ENCODE results near the gene KCNAB1.

Gene KCNAB1

DNA sequence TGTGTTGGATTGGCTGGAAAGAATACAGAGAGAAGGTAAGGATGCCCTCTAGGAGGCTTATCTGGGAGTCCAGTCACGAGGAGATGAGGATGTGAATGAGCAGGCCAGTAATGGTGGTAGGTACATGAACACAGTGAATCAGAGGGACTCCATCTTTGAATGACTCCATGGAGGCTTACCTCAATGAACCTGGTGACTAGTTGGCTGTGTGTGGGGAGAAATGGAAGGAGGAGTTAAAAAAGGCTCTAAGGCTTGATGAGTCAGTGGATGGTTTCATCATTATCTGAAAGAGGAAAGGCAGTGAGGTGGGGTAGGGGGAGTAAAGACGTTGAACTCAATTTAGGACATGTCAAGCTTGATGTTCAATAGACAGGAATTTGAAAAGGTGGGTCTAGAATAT lies 61.1 kb downstream of the KCNAB1 start:
- Histone ChIP-seq H3K9ac (ENCODE audit: low read length) (no peak overlapping the region), H3K27me3 (ENCODE audit: insufficient read depth, low read length) (no peaks in the 10 kb centered on the region; the same call in 1 of the 2 replicates), H3K9me2 (ENCODE audit: low read depth, low read length) (no peaks in the 10 kb centered on the region), H3K27ac (ENCODE audit: low read depth, low read length, poor library complexity, severe bottlenecking) (no peak overlapping the region), H4K20me1 (ENCODE audit: insufficient read depth, low read length) (no peaks in the 10 kb centered on the region), H3K4me3 (ENCODE audit: low read depth, low read length, poor library complexity, severe bottlenecking) (no peak overlapping the region), H3K79me2 (ENCODE audit: insufficient read depth, low read length) (no peaks in the 10 kb centered on the region), H3K36me3 (ENCODE audit: insufficient read depth, low read length) (no peaks in the 10 kb centered on the region), H2AFZ (ENCODE audit: low read length) (no peak overlapping the region), H3K9me3 (ENCODE audit: low read length) (no peaks in the 10 kb centered on the region), H3F3A (ENCODE audit: insufficient read depth, low read length) (no peaks in the 10 kb centered on the region), H3K4me2 (ENCODE audit: low read length) (no peak overlapping the region), H3K4me1 (ENCODE audit: insufficient read depth, low read length, severe bottlenecking) (no peaks in the 10 kb centered on the region)
- TF ChIP-seq, protein P1, sequence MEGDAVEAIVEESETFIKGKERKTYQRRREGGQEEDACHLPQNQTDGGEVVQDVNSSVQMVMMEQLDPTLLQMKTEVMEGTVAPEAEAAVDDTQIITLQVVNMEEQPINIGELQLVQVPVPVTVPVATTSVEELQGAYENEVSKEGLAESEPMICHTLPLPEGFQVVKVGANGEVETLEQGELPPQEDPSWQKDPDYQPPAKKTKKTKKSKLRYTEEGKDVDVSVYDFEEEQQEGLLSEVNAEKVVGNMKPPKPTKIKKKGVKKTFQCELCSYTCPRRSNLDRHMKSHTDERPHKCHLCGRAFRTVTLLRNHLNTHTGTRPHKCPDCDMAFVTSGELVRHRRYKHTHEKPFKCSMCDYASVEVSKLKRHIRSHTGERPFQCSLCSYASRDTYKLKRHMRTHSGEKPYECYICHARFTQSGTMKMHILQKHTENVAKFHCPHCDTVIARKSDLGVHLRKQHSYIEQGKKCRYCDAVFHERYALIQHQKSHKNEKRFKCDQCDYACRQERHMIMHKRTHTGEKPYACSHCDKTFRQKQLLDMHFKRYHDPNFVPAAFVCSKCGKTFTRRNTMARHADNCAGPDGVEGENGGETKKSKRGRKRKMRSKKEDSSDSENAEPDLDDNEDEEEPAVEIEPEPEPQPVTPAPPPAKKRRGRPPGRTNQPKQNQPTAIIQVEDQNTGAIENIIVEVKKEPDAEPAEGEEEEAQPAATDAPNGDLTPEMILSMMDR (IDR thresholded peaks at IDR 0.05; ENCODE audit: low read length) = no peak
- no peak for TF ChIP-seq EZH2 (IDR thresholded peaks at IDR 0.05; ENCODE audit: borderline replicate concordance, low read length)

DNA sequence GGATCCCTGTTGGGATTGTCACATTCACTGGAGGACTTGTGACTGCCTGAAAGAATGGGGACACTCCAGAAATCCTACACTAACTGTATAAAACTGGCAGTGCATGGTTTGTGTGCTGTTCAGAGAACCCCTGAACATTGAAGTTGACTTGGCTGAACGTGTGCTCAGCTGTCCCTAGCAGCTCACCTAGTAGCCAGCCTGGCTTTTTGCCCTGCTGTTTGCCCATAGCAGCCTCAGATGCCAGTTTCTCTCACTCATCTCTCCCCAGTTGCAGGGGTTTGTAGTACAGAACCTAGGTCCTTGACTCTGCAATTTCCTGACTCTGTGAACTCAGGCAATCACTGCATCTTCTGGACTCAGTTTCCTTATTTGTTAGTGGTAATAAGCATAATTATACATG lies 63.0 kb downstream of the KCNAB1 start:
- no peaks in the 10 kb centered on the region for H3K27me3 ChIP-seq (ENCODE audit: insufficient read depth, low read length)
- no peaks in the 10 kb centered on the region for H3K9me3 ChIP-seq (ENCODE audit: low read length)
- H3K79me2 ChIP-seq (ENCODE audit: insufficient read depth, low read length) = no peaks in the 10 kb centered on the region
- no peaks in the 10 kb centered on the region for H3K36me3 ChIP-seq (ENCODE audit: insufficient read depth, low read length)
- H3K4me3 ChIP-seq (ENCODE audit: low read depth, low read length, poor library complexity, severe bottlenecking) = no peak overlapping the region
- no peaks in the 10 kb centered on the region for H3K4me1 ChIP-seq (ENCODE audit: insufficient read depth, low read length, severe bottlenecking)
- no peaks in the 10 kb centered on the region for H3K9me2 ChIP-seq (ENCODE audit: low read depth, low read length)
- no peaks in the 10 kb centered on the region for H3F3A ChIP-seq (ENCODE audit: insufficient read depth, low read length)
- H3K27ac ChIP-seq (ENCODE audit: low read depth, low read length, poor library complexity, severe bottlenecking) = no peak overlapping the region
- H3K9ac ChIP-seq (ENCODE audit: low read length) = no peak overlapping the region
- H2AFZ ChIP-seq (ENCODE audit: low read length) = no peak overlapping the region
- H3K4me2 ChIP-seq (ENCODE audit: low read length) = no peak overlapping the region
- TF ChIP-seq EZH2 (IDR thresholded peaks at IDR 0.05; ENCODE audit: borderline replicate concordance, low read length) = no peak
- TF ChIP-seq, protein P1 (IDR thresholded peaks at IDR 0.05; ENCODE audit: low read length) = no peak
- no peaks in the 10 kb centered on the region for H4K20me1 ChIP-seq (ENCODE audit: insufficient read depth, low read length)

DNA sequence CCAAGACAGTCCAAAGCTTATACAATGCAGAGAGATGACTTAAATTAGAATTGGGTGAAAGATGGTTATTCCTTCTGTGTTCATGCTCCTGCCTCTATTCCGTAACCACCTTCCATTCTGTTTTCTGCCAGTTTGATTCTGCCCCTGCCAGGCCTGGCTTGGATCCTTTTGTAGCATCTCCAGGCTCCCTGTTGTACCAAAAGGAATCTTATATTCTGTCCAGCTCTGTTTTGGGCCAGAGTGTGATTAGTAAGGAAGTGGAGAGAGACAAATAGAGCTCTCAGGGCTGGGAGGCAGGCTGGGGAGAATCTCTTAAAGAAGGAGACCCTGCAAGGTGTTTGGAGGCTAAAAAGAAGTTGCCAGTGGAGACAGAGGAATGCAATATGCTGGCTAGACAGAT lies 63.8 kb downstream of the KCNAB1 start:
- Histone ChIP-seq H2AFZ (ENCODE audit: low read length) (no peak overlapping the region), H3K4me1 (ENCODE audit: insufficient read depth, low read length, severe bottlenecking) (no peaks in the 10 kb centered on the region), H4K20me1 (ENCODE audit: insufficient read depth, low read length) (no peaks in the 10 kb centered on the region), H3K27ac (ENCODE audit: low read depth, low read length, poor library complexity, severe bottlenecking) (no peak overlapping the region), H3K36me3 (ENCODE audit: insufficient read depth, low read length) (no peaks in the 10 kb centered on the region), H3K9me3 (ENCODE audit: low read length) (no peaks in the 10 kb centered on the region), H3K4me3 (ENCODE audit: low read depth, low read length, poor library complexity, severe bottlenecking) (no peak overlapping the region), H3K9me2 (ENCODE audit: low read depth, low read length) (no peaks in the 10 kb centered on the region), H3K9ac (ENCODE audit: low read length) (no peak overlapping the region), H3K4me2 (ENCODE audit: low read length) (no peak overlapping the region), H3K79me2 (ENCODE audit: insufficient read depth, low read length) (no peaks in the 10 kb centered on the region), H3K27me3 (ENCODE audit: insufficient read depth, low read length) (no peaks in the 10 kb centered on the region), H3F3A (ENCODE audit: insufficient read depth, low read length) (no peaks in the 10 kb centered on the region)
- TF ChIP-seq, protein P1 (IDR thresholded peaks at IDR 0.05; ENCODE audit: low read length) = no peak
- no peak for TF ChIP-seq EZH2 (IDR thresholded peaks at IDR 0.05; ENCODE audit: borderline replicate concordance, low read length)
